ENCODE measurements around the gene E2F3.
"Not testable (repeated sequence)": the region's sequence is repeated elsewhere in the genome, so short reads cannot be mapped to it uniquely, and the experiment has no call there.

E2F3 gene

DNA sequence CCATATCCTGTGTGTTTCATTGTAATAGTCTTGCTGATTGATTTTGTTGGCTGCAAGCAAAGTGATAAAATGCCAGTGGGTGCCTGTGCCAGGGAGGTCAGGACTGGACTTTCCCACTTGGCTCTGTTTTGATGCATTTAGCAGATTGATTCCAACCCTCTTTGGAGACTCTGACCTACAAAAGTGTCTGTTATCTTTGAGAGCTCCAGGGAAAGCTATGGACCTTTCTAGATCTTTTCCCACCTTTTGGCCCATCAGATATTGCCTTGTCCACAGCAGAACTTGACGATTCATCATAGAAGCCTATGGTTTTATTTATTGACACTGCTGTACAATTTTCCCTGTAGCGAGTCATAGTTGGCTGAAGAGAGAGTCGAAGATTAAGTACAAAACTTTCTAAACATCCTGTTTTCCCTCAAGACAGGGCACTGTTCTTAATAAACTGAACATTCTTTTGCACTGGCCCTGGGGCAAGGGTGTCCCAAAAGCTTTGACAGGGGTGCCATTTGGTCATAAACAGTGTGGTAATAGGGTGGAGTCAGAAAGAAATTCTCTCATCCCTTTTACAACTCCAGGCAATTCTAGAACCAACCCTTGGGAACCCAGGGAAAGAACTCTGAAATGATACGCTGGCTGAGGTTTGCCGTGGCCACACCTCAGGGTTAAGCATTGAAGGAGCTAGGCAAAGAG is 53.7 kb downstream of the E2F3 start:
- intact Hi-C loops (cut with DNase I): no loop called here
- no peak for DNase-seq

DNA sequence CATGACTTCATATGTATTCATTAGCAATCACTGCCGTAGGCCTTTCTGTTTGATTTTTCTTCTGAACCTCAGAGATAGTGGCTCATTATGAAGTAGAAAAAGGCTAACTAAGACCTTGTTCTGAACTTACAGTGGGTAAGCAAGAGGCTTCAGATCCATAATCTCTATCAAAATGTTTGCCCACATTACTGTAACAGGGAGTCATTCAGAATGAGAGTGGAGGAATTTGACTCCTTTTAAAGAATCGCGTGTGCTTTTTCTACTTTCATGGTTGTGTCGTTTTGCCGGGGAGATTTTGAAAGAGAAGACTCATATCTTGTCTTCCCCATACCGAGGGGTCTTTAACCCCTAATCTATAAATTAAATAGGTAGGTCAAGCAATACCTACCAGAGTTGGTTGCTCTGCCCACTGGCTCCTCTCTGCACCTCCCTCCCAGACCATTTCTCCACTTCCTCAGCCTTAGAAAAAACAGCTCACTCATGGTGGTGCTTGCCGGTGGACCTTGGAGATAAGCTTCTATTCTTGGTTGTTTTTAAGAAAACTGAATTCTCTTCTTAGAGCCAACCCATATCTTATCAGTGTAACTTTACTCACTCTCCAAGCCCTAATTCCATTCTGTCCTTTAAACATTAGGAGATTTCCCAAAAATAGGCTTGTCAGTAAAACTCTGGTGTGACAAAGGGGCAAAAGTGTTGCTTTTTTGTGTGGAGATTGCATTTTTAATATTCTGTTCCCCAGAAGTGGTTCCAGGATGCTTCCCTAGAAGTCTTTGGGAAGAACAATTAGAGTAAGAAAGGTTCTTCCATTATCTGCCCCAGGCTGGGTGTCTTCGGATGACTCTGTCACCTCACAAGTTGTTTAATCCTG is 56.6 kb downstream of the E2F3 start:
- intact Hi-C loops (cut with DNase I): no loop called here
- DNase-seq: no peak

DNA sequence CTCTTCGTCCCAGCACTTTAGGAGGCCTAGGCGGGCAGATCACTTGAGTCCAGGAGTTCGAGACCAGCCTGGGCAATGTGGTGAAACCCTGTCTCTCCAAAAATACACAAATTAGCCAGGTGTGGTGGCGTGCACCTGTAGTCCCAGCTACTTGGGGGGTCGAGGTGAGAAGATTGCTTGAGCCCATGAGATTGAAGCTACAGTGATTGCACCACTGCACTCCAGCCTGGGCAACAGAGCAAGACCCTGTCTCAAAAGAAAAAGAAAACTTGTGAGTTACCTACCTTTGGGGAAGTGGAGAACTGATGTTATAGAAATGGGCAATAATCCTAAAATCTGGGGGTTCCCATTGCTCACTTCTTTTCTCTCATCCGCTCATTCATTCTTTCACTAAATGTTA is 58.0 kb downstream of the E2F3 start:
- no peak for DNase-seq
- intact Hi-C loops (cut with DNase I): no loop called here

DNA sequence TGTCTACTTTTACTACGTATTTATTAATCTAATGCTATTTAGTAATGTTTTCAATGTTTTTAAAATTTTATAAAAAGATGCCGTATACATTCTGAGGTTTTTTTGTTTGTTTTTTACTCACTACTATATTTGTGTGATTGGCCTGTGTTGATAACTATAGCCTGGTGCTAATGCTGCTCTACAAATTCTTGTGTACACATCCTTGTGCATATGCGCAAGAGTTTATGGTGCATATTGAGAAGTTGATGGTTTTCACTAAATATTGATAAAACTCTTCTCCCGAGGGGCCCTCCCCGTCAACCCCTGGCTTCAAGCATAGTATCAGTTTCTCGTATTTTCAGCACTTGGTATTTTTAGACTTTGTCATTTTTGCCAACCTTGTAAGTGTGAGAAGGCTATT is 59.9 kb downstream of the E2F3 start:
- no peak for DNase-seq
- intact Hi-C loops (cut with DNase I): no loop called here

- intact Hi-C loops (cut with DNase I): no loop called here
- no peak for DNase-seq
Observed at GRCh38 chr6:20463396-20463795, 61.7 kb downstream of the E2F3 start.

GRCh38 chr6:20464041-20464440 is 62.4 kb downstream of the E2F3 start:
- intact Hi-C loops (cut with DNase I): no loop called here
- DNase-seq: no peak

DNA sequence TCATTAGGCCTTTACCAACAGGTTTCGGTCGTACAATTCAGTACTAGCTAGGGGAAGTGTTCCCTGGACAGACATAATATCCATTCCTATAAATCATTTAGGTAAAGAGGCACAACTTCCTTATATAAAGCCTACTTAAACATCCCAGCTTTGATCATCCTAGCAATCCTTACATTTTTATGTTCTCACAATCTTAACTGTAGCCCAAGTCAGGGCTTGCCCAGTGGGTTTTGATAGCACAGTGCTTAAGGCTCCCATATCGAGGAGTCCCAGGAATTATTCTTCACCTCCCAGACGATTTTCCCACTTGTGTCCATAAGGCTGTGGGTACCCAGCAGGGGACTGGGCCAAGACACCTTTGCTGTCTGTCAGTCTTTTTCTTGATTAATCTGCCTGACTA is 63.2 kb downstream of the E2F3 start:
- intact Hi-C loops (cut with DNase I): no loop called here

DNA sequence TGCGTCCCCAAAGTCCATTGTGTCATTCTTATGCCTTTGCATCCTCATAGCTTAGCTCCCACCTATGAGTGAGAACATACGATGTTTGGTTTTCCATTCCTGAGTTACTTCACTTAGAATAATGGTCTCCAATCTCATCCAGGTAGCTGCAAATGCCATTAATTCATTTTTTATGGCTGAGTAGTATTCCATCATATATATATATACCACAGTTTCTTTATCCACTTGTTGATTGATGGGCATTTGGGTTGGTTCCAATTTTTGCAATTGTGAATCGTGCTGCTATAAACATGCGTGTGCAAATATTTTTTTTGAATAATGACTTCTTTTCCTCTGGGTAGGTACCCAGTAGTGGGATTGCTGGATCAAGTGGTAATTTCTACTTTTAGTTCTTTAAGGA is 63.9 kb downstream of the E2F3 start:
- DNase-seq; intact Hi-C loops (cut with DNase I): not testable (repeated sequence)

More for the DNA sequence above, 63.2 kb downstream of the E2F3 start:
- no peak for DNase-seq

DNA sequence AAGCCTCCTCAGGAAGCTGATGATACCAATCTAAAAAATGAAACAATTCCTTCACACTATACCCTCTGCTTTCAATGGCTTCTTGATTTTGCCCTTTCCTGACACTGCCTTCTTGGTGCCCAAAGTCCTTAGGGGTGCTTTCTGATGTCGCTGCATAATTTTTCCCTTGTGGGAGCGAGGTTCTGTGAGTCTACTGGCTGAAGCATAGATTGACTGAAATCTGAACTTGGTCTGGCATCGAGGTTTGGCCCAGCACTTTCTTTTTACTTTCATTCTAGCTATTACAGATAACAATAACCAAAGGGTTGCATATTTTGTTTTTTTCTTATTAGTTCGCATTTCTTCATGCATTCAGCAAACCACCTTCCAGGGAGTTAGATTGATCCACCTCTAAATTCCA is 65.8 kb downstream of the E2F3 start:
- DNase-seq: no peak

GRCh38 chr6:20468209-20468608 is 66.5 kb downstream of the E2F3 start:
- intact Hi-C loops (cut with DNase I): no loop called here
- DNase-seq: no peak

More for the DNA sequence above, 65.8 kb downstream of the E2F3 start:
- intact Hi-C loops (cut with DNase I): no loop called here

DNA sequence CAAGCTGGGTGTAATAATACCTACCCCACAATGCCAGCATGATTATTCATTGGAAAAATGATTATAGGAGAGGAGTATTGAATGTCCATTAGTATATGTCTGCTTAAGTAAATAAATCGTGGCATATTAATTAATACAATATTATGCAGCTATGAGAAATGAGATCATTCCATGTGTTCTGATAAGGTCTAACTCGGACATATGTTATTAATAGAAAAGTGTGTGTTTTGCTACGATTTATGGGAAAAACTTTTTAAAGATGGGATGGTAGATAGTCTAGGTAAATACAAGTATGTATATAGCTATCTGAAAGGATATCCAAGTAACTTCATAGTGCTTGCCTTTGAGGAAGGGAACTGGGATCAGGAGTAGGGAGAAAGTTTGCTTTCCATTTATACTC is 71.1 kb downstream of the E2F3 start:
- no peak for DNase-seq
- intact Hi-C loops (cut with DNase I): no loop called here

- intact Hi-C loops (cut with DNase I): no loop called here
- no peak for DNase-seq
Observed at GRCh38 chr6:20473518-20473917, 71.8 kb downstream of the E2F3 start.

GRCh38 chr6:20474874-20475542 is 73.3 kb downstream of the E2F3 start:
- DNase-seq: no peak
- intact Hi-C loops (cut with DNase I): no loop called here

DNA sequence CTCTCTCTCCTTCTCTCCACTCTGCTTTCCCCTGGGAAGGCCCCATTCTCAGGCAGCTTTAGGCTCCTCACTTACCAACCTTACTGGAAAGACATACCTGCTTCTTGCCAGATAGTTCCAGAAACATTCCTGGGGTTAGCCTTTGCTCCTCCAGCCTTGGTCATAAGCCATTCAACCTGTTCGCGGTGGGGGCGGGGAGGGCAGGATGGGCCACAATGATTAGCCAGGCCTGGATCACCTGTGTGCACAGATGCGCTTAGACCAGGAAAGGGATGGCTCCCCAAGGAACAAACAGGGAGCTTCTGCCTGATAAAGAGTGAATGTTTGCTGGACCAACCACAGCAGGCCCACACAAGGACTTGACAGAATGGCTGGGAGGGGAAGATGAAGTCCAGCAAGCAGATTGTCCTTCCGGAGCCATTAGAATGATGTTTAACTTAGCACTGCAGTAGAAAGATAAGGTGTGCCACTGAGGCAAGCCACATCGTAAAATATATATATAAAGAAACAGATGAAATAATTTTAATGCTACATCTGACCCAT is 74.9 kb downstream of the E2F3 start:
- intact Hi-C loops (cut with DNase I): no loop called here
- no peak for DNase-seq

DNA sequence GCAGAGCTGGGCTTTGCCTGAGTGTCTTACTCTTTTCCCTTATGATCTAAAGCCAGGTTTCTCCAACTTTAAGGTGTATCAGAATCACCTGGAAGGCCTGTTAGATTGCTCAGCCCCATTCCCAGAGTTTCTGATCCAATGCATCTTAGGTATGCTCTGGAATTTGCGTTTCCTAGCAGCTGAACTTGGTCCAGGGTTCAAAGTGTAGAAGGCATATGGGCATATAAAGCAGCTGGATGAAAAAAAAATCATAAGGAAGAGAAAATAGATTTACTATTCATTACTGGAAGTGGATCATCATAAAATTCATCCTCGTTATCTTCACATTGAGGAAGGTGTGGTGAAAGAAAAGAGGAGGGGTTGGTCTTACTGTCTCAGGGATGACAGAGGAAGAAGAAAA is 75.8 kb downstream of the E2F3 start:
- DNase-seq: no peak
- intact Hi-C loops (cut with DNase I): no loop called here

GRCh38 chr6:20479060-20479459 is 77.4 kb downstream of the E2F3 start:
- intact Hi-C loops (cut with DNase I): no loop called here
- no peak for DNase-seq

GRCh38 chr6:20479526-20479925 is 77.8 kb downstream of the E2F3 start:
- no peak for DNase-seq
- intact Hi-C loops (cut with DNase I): no loop called here

GRCh38 chr6:20481281-20481680 is 79.6 kb downstream of the E2F3 start:
- intact Hi-C loops (cut with DNase I): no loop called here
- DNase-seq: no peak

- peak in 7 of 42 donors; percentile 6 to 47 (median 14) for DNase-seq
- intact Hi-C loops (cut with DNase I): no loop called here
Observed at GRCh38 chr6:20483887-20484497, 82.3 kb downstream of the E2F3 start.
